Measurements from ENCODE around the gene TAT.
"Not testable (repeated sequence)": the region's sequence is repeated elsewhere in the genome, so short reads cannot be mapped to it uniquely, and the experiment has no call there.

Gene TAT

GRCh38 chr16:71593048-71593999 lies 16.4 kb upstream of the TAT start:
- H3K4me3 ChIP-seq (replicated peaks; ENCODE audit: low read depth, low read length): no peak overlapping the region
- no peak for DNase-seq (ENCODE audit: low read depth)
- TF ChIP-seq CTCF (IDR thresholded peaks at IDR 0.05; ENCODE audit: low read length, missing control alignments): no peak

GRCh38 chr16:71591917-71592316 lies 15.0 kb upstream of the TAT start:
- TF ChIP-seq CTCF (IDR thresholded peaks at IDR 0.05; ENCODE audit: low read length, missing control alignments): no peak
- DNase-seq (ENCODE audit: low read depth): no peak
- no peak overlapping the region for H3K4me3 ChIP-seq (replicated peaks; ENCODE audit: low read depth, low read length)

GRCh38 chr16:71590584-71590983 lies 13.7 kb upstream of the TAT start:
- DNase-seq (ENCODE audit: low read depth): no peak
- H3K4me3 ChIP-seq (replicated peaks; ENCODE audit: low read depth, low read length): no peak overlapping the region
- no peak for TF ChIP-seq CTCF (IDR thresholded peaks at IDR 0.05; ENCODE audit: low read length, missing control alignments)

- not testable (repeated sequence) for H3K4me3 ChIP-seq (replicated peaks; ENCODE audit: low read depth, low read length); DNase-seq (ENCODE audit: low read depth)
These were observed 13.2 kb upstream of the TAT start for GRCh38 chr16:71590071-71590470.

- H3K4me3 ChIP-seq (replicated peaks; ENCODE audit: low read depth, low read length); DNase-seq (ENCODE audit: low read depth): not testable (repeated sequence)
These were observed 12.4 kb upstream of the TAT start for GRCh38 chr16:71589334-71589733.

- TF ChIP-seq CTCF (IDR thresholded peaks at IDR 0.05; ENCODE audit: low read length, missing control alignments): no peak
- DNase-seq (ENCODE audit: low read depth): no peak
- H3K4me3 ChIP-seq (replicated peaks; ENCODE audit: low read depth, low read length): no peak overlapping the region
These were observed 8.4 kb upstream of the TAT start for GRCh38 chr16:71585318-71585703.

- no peak for DNase-seq (ENCODE audit: low read depth)
- TF ChIP-seq CTCF (IDR thresholded peaks at IDR 0.05; ENCODE audit: low read length, missing control alignments): no peak
- no peak overlapping the region for H3K4me3 ChIP-seq (replicated peaks; ENCODE audit: low read depth, low read length)
These were observed 7.8 kb upstream of the TAT start for GRCh38 chr16:71584543-71585317.

- H3K4me3 ChIP-seq (replicated peaks; ENCODE audit: low read depth, low read length); DNase-seq (ENCODE audit: low read depth): not testable (repeated sequence)
These were observed 5.6 kb upstream of the TAT start for GRCh38 chr16:71582553-71582848.

Measured in fibroblast of pulmonary artery (primary cell).